Measurements from ENCODE around the gene CCDC73. TPM values are rescaled to one million over a fixed set of nuclear protein-coding genes. Genes with fewer than 3 reads are reported as not detected.

Gene CCDC73
- total RNA-seq, result not detected

- ATAC-seq (ENCODE audit: low FRiP score) (no peak), DNase-seq (ENCODE audit: low spot score) (no peak)
- no peak for TF ChIP-seq CTCF (IDR thresholded peaks at IDR 0.05)
Observed at GRCh38 chr11:32794439-32794838, at the start of gene CCDC73. CCDC73 (minus strand) TSS chr11:32794662; CDS start chr11:32760243, 34,419 bp downstream.

GRCh38 chr11:32843544-32843943 is 49.1 kb upstream of the CCDC73 start:
- TF ChIP-seq CTCF (IDR thresholded peaks at IDR 0.05), result no peak
- no peak for ATAC-seq (ENCODE audit: low FRiP score)
- DNase-seq (ENCODE audit: low spot score), result no peak

- DNase-seq (ENCODE audit: low spot score) (no peak), ATAC-seq (ENCODE audit: low FRiP score) (no peak)
- no peak for TF ChIP-seq CTCF (IDR thresholded peaks at IDR 0.05)
Observed at GRCh38 chr11:32840587-32840986, 46.1 kb upstream of the CCDC73 start.

- DNase-seq (ENCODE audit: low spot score) (no peak), ATAC-seq (ENCODE audit: low FRiP score) (no peak)
- TF ChIP-seq CTCF (IDR thresholded peaks at IDR 0.05), result no peak
Observed at GRCh38 chr11:32839308-32839707, 44.8 kb upstream of the CCDC73 start.

- DNase-seq (ENCODE audit: low spot score), result no peak
- ATAC-seq (ENCODE audit: low FRiP score), result peak; percentile 44
- TF ChIP-seq CTCF (IDR thresholded peaks at IDR 0.05), result no peak
Observed at GRCh38 chr11:32838505-32839274, 44.2 kb upstream of the CCDC73 start.

GRCh38 chr11:32836946-32837345 is 42.5 kb upstream of the CCDC73 start:
- ATAC-seq (ENCODE audit: low FRiP score), result no peak
- no peak for DNase-seq (ENCODE audit: low spot score)
- no peak for TF ChIP-seq CTCF (IDR thresholded peaks at IDR 0.05)

- no peak for TF ChIP-seq CTCF (IDR thresholded peaks at IDR 0.05)
- no peak for DNase-seq (ENCODE audit: low spot score)
- ATAC-seq (ENCODE audit: low FRiP score), result no peak
Observed at GRCh38 chr11:32833921-32834320, 39.5 kb upstream of the CCDC73 start.

Measured in omental fat pad (tissue), 4 donors.